ENCODE data around the gene POU3F4.

DNA sequence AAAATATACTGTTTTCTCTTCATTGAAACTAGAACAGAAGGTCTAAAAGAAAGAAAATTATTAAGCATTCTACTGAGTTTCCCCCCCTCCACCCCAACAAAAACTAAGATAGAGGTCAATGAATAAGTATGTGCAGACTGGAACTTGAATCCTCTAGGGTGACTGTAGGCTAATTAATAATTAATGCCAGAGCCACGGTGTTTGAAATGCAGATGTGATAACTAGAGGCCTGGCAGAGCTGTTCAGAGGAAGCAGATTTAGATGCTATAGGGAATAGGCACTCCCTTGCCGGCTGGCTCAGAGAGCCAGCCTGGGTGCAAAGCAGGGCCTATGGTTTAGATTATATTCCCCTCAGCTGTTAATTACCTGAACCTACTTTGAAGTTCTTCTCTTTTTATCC lies 12.2 kb upstream of the POU3F4 start:
- TF ChIP-seq, protein P1, sequence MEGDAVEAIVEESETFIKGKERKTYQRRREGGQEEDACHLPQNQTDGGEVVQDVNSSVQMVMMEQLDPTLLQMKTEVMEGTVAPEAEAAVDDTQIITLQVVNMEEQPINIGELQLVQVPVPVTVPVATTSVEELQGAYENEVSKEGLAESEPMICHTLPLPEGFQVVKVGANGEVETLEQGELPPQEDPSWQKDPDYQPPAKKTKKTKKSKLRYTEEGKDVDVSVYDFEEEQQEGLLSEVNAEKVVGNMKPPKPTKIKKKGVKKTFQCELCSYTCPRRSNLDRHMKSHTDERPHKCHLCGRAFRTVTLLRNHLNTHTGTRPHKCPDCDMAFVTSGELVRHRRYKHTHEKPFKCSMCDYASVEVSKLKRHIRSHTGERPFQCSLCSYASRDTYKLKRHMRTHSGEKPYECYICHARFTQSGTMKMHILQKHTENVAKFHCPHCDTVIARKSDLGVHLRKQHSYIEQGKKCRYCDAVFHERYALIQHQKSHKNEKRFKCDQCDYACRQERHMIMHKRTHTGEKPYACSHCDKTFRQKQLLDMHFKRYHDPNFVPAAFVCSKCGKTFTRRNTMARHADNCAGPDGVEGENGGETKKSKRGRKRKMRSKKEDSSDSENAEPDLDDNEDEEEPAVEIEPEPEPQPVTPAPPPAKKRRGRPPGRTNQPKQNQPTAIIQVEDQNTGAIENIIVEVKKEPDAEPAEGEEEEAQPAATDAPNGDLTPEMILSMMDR (conservative IDR thresholded peaks at IDR 0.05; ENCODE audit: low read depth, low read length), result no peak
- TF ChIP-seq POLR2A (IDR thresholded peaks at IDR 0.05; ENCODE audit: low read depth, low read length), result no peak
- TF ChIP-seq RCOR1 (IDR thresholded peaks at IDR 0.05; ENCODE audit: insufficient replicate concordance, low read length), result no peak
- TF ChIP-seq CEBPB (IDR thresholded peaks at IDR 0.05; ENCODE audit: low read depth, low read length), result no peak
- TF ChIP-seq MXI1 (IDR thresholded peaks at IDR 0.05; ENCODE audit: borderline replicate concordance, low read depth, low read length), result no peak
- TF ChIP-seq FOS (IDR thresholded peaks at IDR 0.05; ENCODE audit: low read depth, low read length), result no peak
- TF ChIP-seq RFX5 (IDR thresholded peaks at IDR 0.05; ENCODE audit: low read depth, low read length), result no peak
- TF ChIP-seq BHLHE40 (IDR thresholded peaks at IDR 0.05; ENCODE audit: low read depth, low read length), result no peak
- no peak for TF ChIP-seq NFE2L2 (IDR thresholded peaks at IDR 0.05; ENCODE audit: low read depth, low read length)
- TF ChIP-seq, protein P2, sequence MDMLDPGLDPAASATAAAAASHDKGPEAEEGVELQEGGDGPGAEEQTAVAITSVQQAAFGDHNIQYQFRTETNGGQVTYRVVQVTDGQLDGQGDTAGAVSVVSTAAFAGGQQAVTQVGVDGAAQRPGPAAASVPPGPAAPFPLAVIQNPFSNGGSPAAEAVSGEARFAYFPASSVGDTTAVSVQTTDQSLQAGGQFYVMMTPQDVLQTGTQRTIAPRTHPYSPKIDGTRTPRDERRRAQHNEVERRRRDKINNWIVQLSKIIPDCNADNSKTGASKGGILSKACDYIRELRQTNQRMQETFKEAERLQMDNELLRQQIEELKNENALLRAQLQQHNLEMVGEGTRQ (IDR thresholded peaks at IDR 0.05; ENCODE audit: low read depth, low read length), result no peak
- no peak for TF ChIP-seq SMC3 (IDR thresholded peaks at IDR 0.05; ENCODE audit: low read depth, low read length)
- no peak for TF ChIP-seq CHD1 (IDR thresholded peaks at IDR 0.05; ENCODE audit: low read depth, low read length)
- no peak for TF ChIP-seq MAZ (IDR thresholded peaks at IDR 0.05; ENCODE audit: borderline replicate concordance, low read depth, low read length)

Data from IMR-90 (cell line).